Mesendoderm (in vitro differentiated cells): ENCODE data around the gene TRNP1.

Experiments
- DNase-seq: peaks from one replicate; pipeline ENCODE4 v3.0.0; 2013
- H2AK5ac ChIP-seq: 2 replicates; pipeline ENCODE4 v1.6.1; 2013; ENCODE audit warnings: low read length, inconsistent platforms
- H2BK120ac ChIP-seq: 2 replicates; pipeline ENCODE4 v1.6.1; 2013; ENCODE audit warnings: low read depth, mild to moderate bottlenecking, low read length, moderate library complexity, mixed read lengths
- H2BK15ac ChIP-seq: replicated peaks from 2 replicates; pipeline ENCODE4 v1.6.1; 2013; ENCODE audit warnings: low read depth, mild to moderate bottlenecking, moderate library complexity
- H2BK5ac ChIP-seq: 2 replicates; pipeline ENCODE4 v1.6.1; 2013; ENCODE audit warnings: low read length, inconsistent platforms
- H3K18ac ChIP-seq: 2 replicates; pipeline ENCODE4 v1.6.1; 2013; ENCODE audit warnings: mild to moderate bottlenecking, low read length, mixed read lengths
- H3K23ac ChIP-seq: one replicate; pipeline ENCODE4 v1.6.1; 2013; ENCODE audit warnings: low read length
- H3K27ac ChIP-seq: 2 replicates; pipeline ENCODE4 v1.5.1; 2013; ENCODE audit warnings: low read depth, mild to moderate bottlenecking, inconsistent platforms, low read length, moderate library complexity
- H3K27me3 ChIP-seq: 2 replicates; pipeline ENCODE4 v1.6.1; 2013; ENCODE audit warnings: low read length, control low read depth, mild to moderate bottlenecking, inconsistent platforms; ENCODE audit not compliant: insufficient read depth, poor library complexity
- H3K36me3 ChIP-seq: 2 replicates; pipeline ENCODE4 v1.6.1; 2013; ENCODE audit warnings: low read length, inconsistent platforms; ENCODE audit not compliant: control insufficient read depth, insufficient read depth
- H3K4ac ChIP-seq: one replicate; pipeline ENCODE4 v1.6.1; 2013; ENCODE audit warnings: low read depth, mild to moderate bottlenecking, low read length, moderate library complexity
- H3K4me1 ChIP-seq: 2 replicates; pipeline ENCODE4 v1.6.1; 2013; ENCODE audit warnings: low read depth, low read length, inconsistent platforms; ENCODE audit not compliant: control insufficient read depth
- H3K4me2 ChIP-seq: 2 replicates; pipeline ENCODE4 v1.6.1; 2013; ENCODE audit warnings: low read length
- H3K4me3 ChIP-seq: 2 replicates; pipeline ENCODE4 v1.5.1; 2013; ENCODE audit warnings: mild to moderate bottlenecking, low read length
- H3K56ac ChIP-seq: one replicate; pipeline ENCODE4 v1.6.1; 2013; ENCODE audit warnings: low read length
- H3K79me1 ChIP-seq: 2 replicates; pipeline ENCODE4 v1.6.1; 2013; ENCODE audit warnings: low read length, inconsistent platforms
- H3K79me2 ChIP-seq: 2 replicates; pipeline ENCODE4 v1.6.1; 2013; ENCODE audit warnings: mild to moderate bottlenecking, low read length; ENCODE audit not compliant: control insufficient read depth, insufficient read depth
- H3K9ac ChIP-seq: 2 replicates; pipeline ENCODE4 v1.6.1; 2013; ENCODE audit warnings: low read length, inconsistent platforms
- H4K5ac ChIP-seq: one replicate; pipeline ENCODE4 v1.6.1; 2013; ENCODE audit warnings: low read length
- H4K8ac ChIP-seq: one replicate; pipeline ENCODE4 v1.6.1; 2013; ENCODE audit warnings: low read depth, mild to moderate bottlenecking, control low read depth, low read length, moderate library complexity
- WGBS: extraction: QIAGEN DNeasy Blood & Tissue Kit; methylation state at CpG from one replicate; pipeline ENCODE4 v1.1.7; 2013; ENCODE audit warnings: low lambda C conversion rate, missing lambda C conversion rate; ENCODE audit not compliant: insufficient coverage; ENCODE audit errors: extremely low coverage; 5-methylcytosine and 5-hydroxymethylcytosine counted together

The TRNP1 gene

GRCh38 chr1:26994020-26994786 is 711 bp downstream of the TRNP1 start:
- peak overlapping the region; percentile 68 for H3K9ac ChIP-seq
- no peak overlapping the region for H2BK120ac ChIP-seq
- no peak overlapping the region for H2AK5ac ChIP-seq
- H3K36me3 ChIP-seq = no peaks in the 10 kb centered on the region
- H3K79me1 ChIP-seq = peaks cover 5% of the 10 kb centered on the region
- WGBS = no CpG with 5 or more reads among the region's 97 CpGs
- H3K4me1 ChIP-seq = peaks cover 13% of the 10 kb centered on the region
- H2BK5ac ChIP-seq = no peak overlapping the region
- no peak for DNase-seq
- H4K5ac ChIP-seq = no peak overlapping the region
- H3K4ac ChIP-seq = peak overlapping the region; percentile 88
- no peak overlapping the region for H4K8ac ChIP-seq
- peaks cover 4% of the 10 kb centered on the region for H3K79me2 ChIP-seq
- peak overlapping the region; percentile 81 for H3K4me2 ChIP-seq
- H3K27ac ChIP-seq = peak overlapping the region; percentile 1
- no peaks in the 10 kb centered on the region for H3K27me3 ChIP-seq
- no peak overlapping the region for H3K23ac ChIP-seq
- H3K56ac ChIP-seq = peak overlapping the region; percentile 88
- peak overlapping the region; percentile 34 for H3K4me3 ChIP-seq
- peak overlapping the region; percentile 77 for H3K18ac ChIP-seq
- H2BK15ac ChIP-seq = no peak overlapping the region

GRCh38 chr1:26994787-26995517 is 1.5 kb downstream of the TRNP1 start:
- H4K8ac ChIP-seq = no peak overlapping the region
- no peaks in the 10 kb centered on the region for H3K36me3 ChIP-seq
- no peak overlapping the region for H3K27ac ChIP-seq
- H4K5ac ChIP-seq = no peak overlapping the region
- no peak overlapping the region for H3K23ac ChIP-seq
- H3K79me1 ChIP-seq = peaks cover 5% of the 10 kb centered on the region
- no peak overlapping the region for H3K4ac ChIP-seq
- H2BK120ac ChIP-seq = no peak overlapping the region
- H2BK5ac ChIP-seq = no peak overlapping the region
- DNase-seq = peak; percentile 69
- no CpG with 5 or more reads among the region's 15 CpGs for WGBS
- peak overlapping the region; percentile 35 for H3K4me2 ChIP-seq
- no peaks in the 10 kb centered on the region for H3K27me3 ChIP-seq
- peaks cover 15% of the 10 kb centered on the region for H3K4me1 ChIP-seq
- peak overlapping the region; percentile 77 for H3K18ac ChIP-seq
- H2AK5ac ChIP-seq = no peak overlapping the region
- no peak overlapping the region for H2BK15ac ChIP-seq
- peak overlapping the region; percentile 88 for H3K56ac ChIP-seq
- peak overlapping the region; percentile 34 for H3K4me3 ChIP-seq
- H3K79me2 ChIP-seq = peaks cover 4% of the 10 kb centered on the region
- peak overlapping the region; percentile 68 for H3K9ac ChIP-seq

DNA sequence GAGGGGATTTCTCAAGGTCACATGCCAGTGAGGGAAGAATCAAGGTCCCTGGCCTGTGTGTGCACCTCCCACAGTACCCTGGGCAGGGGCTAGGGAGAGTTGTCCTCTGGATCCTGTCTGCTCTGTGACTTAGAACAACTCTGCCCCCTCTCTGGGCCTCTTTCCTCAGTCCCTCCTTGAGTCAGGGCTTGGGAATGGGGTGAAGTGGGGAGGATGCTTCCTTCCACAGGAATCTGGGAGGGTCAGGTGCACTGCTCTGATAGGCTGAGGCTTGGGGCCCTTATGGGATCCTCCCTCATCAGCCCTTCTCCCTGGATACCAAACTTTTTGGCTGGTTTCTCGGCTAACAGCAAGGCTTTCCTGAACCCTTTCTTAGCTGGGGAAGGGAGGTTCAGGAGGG is 2.5 kb downstream of the TRNP1 start:
- H3K56ac ChIP-seq = no peak overlapping the region
- H3K79me2 ChIP-seq = peaks cover 4% of the 10 kb centered on the region
- no peak overlapping the region for H3K4me2 ChIP-seq
- no peak overlapping the region for H3K23ac ChIP-seq
- peak overlapping the region; percentile 19 for H3K27ac ChIP-seq
- H2AK5ac ChIP-seq = no peak overlapping the region
- H3K9ac ChIP-seq = no peak overlapping the region
- H4K5ac ChIP-seq = no peak overlapping the region
- no peak overlapping the region for H3K4me3 ChIP-seq
- H3K18ac ChIP-seq = no peak overlapping the region
- H3K4me1 ChIP-seq = peaks cover 15% of the 10 kb centered on the region
- H3K36me3 ChIP-seq = no peaks in the 10 kb centered on the region
- WGBS = no CpG with 5 or more reads among the region's 1 CpG
- H3K79me1 ChIP-seq = peaks cover 5% of the 10 kb centered on the region
- no peak overlapping the region for H4K8ac ChIP-seq
- H2BK15ac ChIP-seq = no peak overlapping the region
- H2BK120ac ChIP-seq = no peak overlapping the region
- DNase-seq = peak; percentile 41
- H3K27me3 ChIP-seq = no peaks in the 10 kb centered on the region
- no peak overlapping the region for H3K4ac ChIP-seq
- H2BK5ac ChIP-seq = no peak overlapping the region

DNA sequence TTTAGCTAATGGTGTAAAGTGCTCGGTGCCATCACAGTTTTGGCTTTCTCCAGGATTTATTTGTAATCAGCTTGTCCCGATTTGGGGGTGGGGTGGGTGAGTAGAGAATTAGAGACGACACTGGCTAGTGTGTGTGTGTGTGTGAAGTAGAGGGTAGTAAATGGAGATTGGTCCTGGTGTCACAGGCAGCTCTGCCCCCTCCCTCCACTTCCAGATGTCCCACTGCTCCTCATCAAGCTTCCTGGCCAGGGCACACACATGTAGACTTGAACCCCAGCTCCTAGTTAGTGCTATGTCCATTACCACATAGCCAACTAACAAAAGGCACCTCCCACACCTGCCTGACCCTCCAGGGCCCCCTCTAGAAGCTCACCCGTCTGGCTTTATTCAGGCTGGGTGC is 3.2 kb downstream of the TRNP1 start:
- Histone ChIP-seq H2BK5ac (no peak overlapping the region), H3K4me3 (no peak overlapping the region), H3K9ac (no peak overlapping the region), H2BK120ac (no peak overlapping the region), H3K4me2 (no peak overlapping the region), H3K27me3 (no peaks in the 10 kb centered on the region), H3K79me2 (peaks cover 4% of the 10 kb centered on the region), H3K79me1 (peaks cover 5% of the 10 kb centered on the region), H4K8ac (no peak overlapping the region), H4K5ac (no peak overlapping the region), H3K27ac (no peak overlapping the region), H3K36me3 (no peaks in the 10 kb centered on the region), H3K18ac (no peak overlapping the region), H3K23ac (no peak overlapping the region), H2BK15ac (no peak overlapping the region), H3K4me1 (peaks cover 15% of the 10 kb centered on the region), H3K4ac (no peak overlapping the region), H3K56ac (no peak overlapping the region), H2AK5ac (no peak overlapping the region)
- WGBS = no CpG with 5 or more reads among the region's 4 CpGs
- DNase-seq = no peak

- no peak overlapping the region for H2AK5ac ChIP-seq
- H4K8ac ChIP-seq = no peak overlapping the region
- no peaks in the 10 kb centered on the region for H3K27me3 ChIP-seq
- no peak overlapping the region for H4K5ac ChIP-seq
- H3K4me1 ChIP-seq = peaks cover 15% of the 10 kb centered on the region
- peaks cover 7% of the 10 kb centered on the region for H3K79me1 ChIP-seq
- no peak overlapping the region for H3K9ac ChIP-seq
- H2BK5ac ChIP-seq = peak overlapping the region; percentile 46
- H3K4ac ChIP-seq = peak overlapping the region; percentile 28
- H3K23ac ChIP-seq = no peak overlapping the region
- H2BK15ac ChIP-seq = no peak overlapping the region
- no peak overlapping the region for H3K4me2 ChIP-seq
- peak overlapping the region; percentile 47 for H3K27ac ChIP-seq
- no peaks in the 10 kb centered on the region for H3K36me3 ChIP-seq
- H3K56ac ChIP-seq = peak overlapping the region; percentile 58
- peak; percentile 64 for DNase-seq
- H2BK120ac ChIP-seq = no peak overlapping the region
- H3K4me3 ChIP-seq = no peak overlapping the region
- H3K18ac ChIP-seq = peak overlapping the region; percentile 46
- WGBS = no CpG with 5 or more reads among the region's 11 CpGs
- H3K79me2 ChIP-seq = peaks cover 4% of the 10 kb centered on the region
Observed at GRCh38 chr1:26998429-26999300, 5.2 kb downstream of the TRNP1 start.
